Ishikawa (cell line): Measurements from ENCODE around the gene BOLA2B.

Experiments used
- CEBPB ChIP-seq: IDR thresholded peaks from 2 replicates; pipeline ENCODE4 v1.6.1; 2012
- CREB1 ChIP-seq: IDR thresholded peaks from 2 replicates; pipeline ENCODE4 v1.6.1; 2012; ENCODE audit warnings: low read depth
- EGR1 ChIP-seq: IDR thresholded peaks from 2 replicates; pipeline ENCODE4 v1.6.1; 2012
- EP300 ChIP-seq: IDR thresholded peaks from 2 replicates; pipeline ENCODE4 v1.6.1; 2012; ENCODE audit warnings: borderline replicate concordance
- FOXM1 ChIP-seq: IDR thresholded peaks from 2 replicates; pipeline ENCODE4 v1.6.1; 2012; ENCODE audit warnings: low read depth, borderline replicate concordance
- MAX ChIP-seq: IDR thresholded peaks from 2 replicates; pipeline ENCODE4 v1.6.1; 2012
- NFIC ChIP-seq: IDR thresholded peaks from 2 replicates; pipeline ENCODE4 v1.6.1; 2012
- RAD21 ChIP-seq: IDR thresholded peaks from 2 replicates; pipeline ENCODE4 v1.6.1; 2012; ENCODE audit warnings: low read depth
- REST ChIP-seq: IDR thresholded peaks from 2 replicates; pipeline ENCODE4 v1.6.1; 2012; ENCODE audit warnings: low read depth, mild to moderate bottlenecking
- TAF1 ChIP-seq: IDR thresholded peaks from 2 replicates; pipeline ENCODE4 v1.6.1; 2012; ENCODE audit warnings: low read depth, mild to moderate bottlenecking
- TCF12 ChIP-seq: IDR thresholded peaks from 2 replicates; pipeline ENCODE4 v1.6.1; 2012; ENCODE audit warnings: low read depth
- TEAD4 ChIP-seq: IDR thresholded peaks from 2 replicates; pipeline ENCODE4 v1.6.1; 2012
- USF1 ChIP-seq: IDR thresholded peaks from 2 replicates; pipeline ENCODE4 v1.6.1; 2012
- YY1 ChIP-seq: IDR thresholded peaks from 2 replicates; pipeline ENCODE4 v1.6.1; 2012; ENCODE audit warnings: low read depth
- ZBTB7A ChIP-seq: IDR thresholded peaks from 2 replicates; pipeline ENCODE4 v1.6.1; 2012; ENCODE audit warnings: low read depth

The BOLA2B gene

GRCh38 chr16:30179931-30180330, 13.5 kb downstream of the BOLA2B start:
- no peak for TF ChIP-seq TEAD4
- no peak for TF ChIP-seq RAD21
- TF ChIP-seq CREB1, result no peak
- TF ChIP-seq NFIC, result no peak
- TF ChIP-seq FOXM1, result no peak
- TF ChIP-seq TAF1, result no peak
- TF ChIP-seq MAX, result no peak
- TF ChIP-seq EP300, result no peak
- TF ChIP-seq REST, result no peak
- TF ChIP-seq YY1, result no peak
- TF ChIP-seq TCF12, result no peak
- TF ChIP-seq USF1, result no peak

GRCh38 chr16:30179195-30179594, 14.3 kb downstream of the BOLA2B start:
- TF ChIP-seq USF1 (no peak), MAX (no peak), ZBTB7A (no peak), TAF1 (no peak), NFIC (no peak), EP300 (no peak), YY1 (no peak), EGR1 (no peak), TCF12 (no peak), CREB1 (no peak), REST (no peak), RAD21 (no peak), FOXM1 (no peak), TEAD4 (no peak), CEBPB (no peak)

- TF ChIP-seq ZBTB7A (no peak), YY1 (no peak), TCF12 (no peak), CREB1 (no peak), TEAD4 (no peak), RAD21 (no peak), USF1 (no peak), TAF1 (no peak), EGR1 (no peak), FOXM1 (no peak), REST (no peak), NFIC (no peak), MAX (no peak), EP300 (no peak), CEBPB (no peak)
Measured at GRCh38 chr16:30173054-30173453, 20.4 kb downstream of the BOLA2B start.
